Ovary (tissue), 9 donors: ENCODE data around the gene STK16. TPM values are rescaled to one million over a fixed set of nuclear protein-coding genes. Genes with fewer than 3 reads are reported as not detected.

Experiments used
- DNase-seq, 5 donors: peaks; one replicate each; pipeline ENCODE4 v3.0.0-alpha.2; 2019 to 2020
- H3K27ac ChIP-seq, 2 donors: fragments of 200-600 bp; one replicate each; pipeline versions ENCODE4 v1.5.1 to v1.8.0; 2019 to 2022
- H3K27me3 ChIP-seq: fragments of 200-600 bp; one replicate; pipeline ENCODE4 v1.8.0; 2022
- H3K36me3 ChIP-seq: fragments of 200-600 bp; sonication (generic); one replicate; pipeline ENCODE4 v1.5.1; 2019
- H3K4me1 ChIP-seq: one replicate; pipeline ENCODE4 v1.8.1; 2013; ENCODE audit warnings: mild to moderate bottlenecking, moderate library complexity; ENCODE audit not compliant: insufficient read depth
- H3K4me3 ChIP-seq: fragments of 200-600 bp; sonication (generic); one replicate; pipeline ENCODE4 v1.5.1; 2017
- H3K9me3 ChIP-seq, 2 donors: fragments of 200-600 bp in 1 of 2; sonication (generic) in 1 of 2; one replicate each; pipeline versions ENCODE4 v1.5.1 to v1.8.1; 2013 to 2019; ENCODE audit warnings: mild to moderate bottlenecking in 1 of 2, moderate library complexity in 1 of 2
- EP300 ChIP-seq: sonication (generic); formaldehyde crosslinking; IDR thresholded peaks from one replicate; pipeline ENCODE4 v1.6.1; 2017; ENCODE audit warnings: antibody characterized with exemption
- POLR2A ChIP-seq: fragments of 450-650 bp; IDR thresholded peaks from one replicate; pipeline ENCODE4 v1.6.1; 2017; ENCODE audit warnings: antibody characterized with exemption, mild to moderate bottlenecking, moderate library complexity
- WGBS, 3 donors: extraction: QIAGEN DNeasy Blood & Tissue Kit in 1 of 3; methylation state at CpG; one replicate each; pipeline versions ENCODE4 v1.1.5 to v1.1.7; 2013 to 2017; 5-methylcytosine and 5-hydroxymethylcytosine counted together
- intact Hi-C, 4 donors: fragments of 100-400 bp; cut with DNase I; formaldehyde crosslinking; loops; one replicate each; pipeline versions ENCODE4 v1.11.0 to v1.15.1; 2022 to 2023
- polyA plus RNA-seq, 2 donors: library from polyadenylated mRNA; stranded (reverse); fragments of 200-250 nt in 1 of 2; fragments of 350-450 nt in 1 of 2; fragmentation: Illumina TruSeq in 1 of 2; extraction: RNeasy Lipid Tissue Mini Kit (QIAGEN cat#74804) in 1 of 2; gene quantifications; one replicate each; pipeline ENCODE4 v1.2.3, GENCODE V29; 2013 to 2014
- total RNA-seq, 7 donors: library from RNA; depleted of rRNA in 2 of 7; stranded (reverse); fragments of >200 nt in 2 of 7; fragmentation: NEBNext Ultra II Directional in 3 of 7; extraction: Animal tissue kit (Norgen Biotek cat#: 25700) in 3 of 7; gene quantifications; one replicate each; pipeline versions ENCODE4 v1.1.0 to v1.2.4, GENCODE V29; 2016 to 2023
- TF ChIP-seq, protein P1 (sequence below), 3 donors: fragments of 450-650 bp in 2 of 3; fragments of 200-600 bp in 1 of 3; IDR thresholded peaks; one replicate each; pipeline versions ENCODE4 v1.5.1 to v1.8.0; 2016 to 2022; ENCODE audit warnings: antibody characterized with exemption in 3 of 3, mild to moderate bottlenecking in 1 of 3
- donor health status: DM: no; HTN: no; CAD: no; lungs with moderate emphysema.
- donor health status: DM: no; HTN: no; CAD: no.
- donor health status: Bipolar disorder and iron deficiency.
- donor health status: DM: yes; HTN: yes; CAD: no.
- donor health status: DM: no; HTN: no; CAD: no.
- donor health status: DM: yes; HTN: yes; CAD: no.

Gene STK16
- total and polyA plus RNA-seq, 9 donors: 12.4 to 29.4 (median 18.8) TPM

DNA sequence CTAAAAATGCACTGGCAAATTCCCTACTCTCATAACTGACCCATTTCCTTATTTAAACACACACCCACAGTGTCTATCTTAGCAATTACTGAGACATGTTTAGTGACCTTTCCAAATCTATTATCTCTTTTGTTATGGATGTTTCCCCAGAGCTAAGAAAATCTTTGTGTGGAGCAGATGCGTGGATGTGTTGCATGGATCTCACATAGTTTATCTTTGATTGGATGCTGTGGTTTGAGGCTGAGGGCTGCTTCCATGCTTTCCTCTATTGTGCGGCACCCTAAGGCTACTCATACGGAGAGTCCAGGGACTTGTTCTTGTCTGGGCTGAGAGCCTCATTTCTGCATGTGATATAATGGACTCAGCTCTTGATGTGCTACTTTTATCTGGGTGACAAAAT, 10.9 kb upstream of the STK16 start:
- Histone ChIP-seq H3K27me3 (no peaks in the 10 kb centered on the region), H3K27ac (no peak overlapping the region), H3K9me3 (no peaks in the 10 kb centered on the region), H3K4me1 (no peaks in the 10 kb centered on the region), H3K4me3 (no peak overlapping the region), H3K36me3 (no peaks in the 10 kb centered on the region)
- intact Hi-C loops: no loop called here
- no peak for DNase-seq
- TF ChIP-seq, protein P1, sequence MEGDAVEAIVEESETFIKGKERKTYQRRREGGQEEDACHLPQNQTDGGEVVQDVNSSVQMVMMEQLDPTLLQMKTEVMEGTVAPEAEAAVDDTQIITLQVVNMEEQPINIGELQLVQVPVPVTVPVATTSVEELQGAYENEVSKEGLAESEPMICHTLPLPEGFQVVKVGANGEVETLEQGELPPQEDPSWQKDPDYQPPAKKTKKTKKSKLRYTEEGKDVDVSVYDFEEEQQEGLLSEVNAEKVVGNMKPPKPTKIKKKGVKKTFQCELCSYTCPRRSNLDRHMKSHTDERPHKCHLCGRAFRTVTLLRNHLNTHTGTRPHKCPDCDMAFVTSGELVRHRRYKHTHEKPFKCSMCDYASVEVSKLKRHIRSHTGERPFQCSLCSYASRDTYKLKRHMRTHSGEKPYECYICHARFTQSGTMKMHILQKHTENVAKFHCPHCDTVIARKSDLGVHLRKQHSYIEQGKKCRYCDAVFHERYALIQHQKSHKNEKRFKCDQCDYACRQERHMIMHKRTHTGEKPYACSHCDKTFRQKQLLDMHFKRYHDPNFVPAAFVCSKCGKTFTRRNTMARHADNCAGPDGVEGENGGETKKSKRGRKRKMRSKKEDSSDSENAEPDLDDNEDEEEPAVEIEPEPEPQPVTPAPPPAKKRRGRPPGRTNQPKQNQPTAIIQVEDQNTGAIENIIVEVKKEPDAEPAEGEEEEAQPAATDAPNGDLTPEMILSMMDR (IDR thresholded peaks at IDR 0.05): no peak
- 66 to 85% (median 79%) methylated on average over 3 of the region's 3 CpGs for WGBS, 3 donors

DNA sequence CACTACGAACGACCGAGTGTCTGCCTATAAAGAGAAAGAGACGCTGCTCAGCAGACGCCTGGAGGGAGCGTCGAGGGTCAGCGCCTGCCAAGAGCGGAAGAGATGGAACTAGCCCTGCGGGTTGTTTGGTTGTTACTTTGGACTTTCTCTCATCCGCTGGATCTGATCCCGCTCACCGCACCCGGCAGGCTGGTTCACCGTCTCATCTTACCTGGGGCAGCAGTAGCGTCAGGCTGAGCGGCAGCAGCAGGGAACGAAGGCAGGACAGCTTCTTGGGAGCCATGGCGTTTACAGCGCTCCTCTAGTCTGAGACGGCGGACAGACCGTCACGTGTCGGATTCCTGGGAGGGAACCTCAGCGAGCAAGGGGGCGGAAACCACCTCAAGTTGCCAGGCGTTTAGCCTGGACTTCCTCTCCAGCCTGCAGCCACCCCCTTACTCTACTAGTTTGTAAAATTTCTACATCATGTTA, 2.0 kb upstream of the STK16 start:
- Histone ChIP-seq H3K9me3 (no peaks in the 10 kb centered on the region), H3K27me3 (no peaks in the 10 kb centered on the region), H3K36me3 (no peaks in the 10 kb centered on the region), H3K27ac (no peak overlapping the region), H3K4me1 (peaks cover 8% of the 10 kb centered on the region), H3K4me3 (peak overlapping the region; percentile 11)
- TF ChIP-seq POLR2A: no peak
- TF ChIP-seq, protein P1 (IDR thresholded peaks at IDR 0.05): no peak
- no peak for TF ChIP-seq EP300
- 29 to 48% (median 36%) methylated on average over 28 of the region's 28 CpGs for WGBS, 3 donors
- DNase-seq: peak in 3 of 5 donors; percentile 53 to 58 (median 58)
- intact Hi-C loops: loop anchor here in 1 of 4 donors (10.0 kb wide), 1 partner anchor 51 kb away; no protein-coding TSS in a partner anchor

DNA sequence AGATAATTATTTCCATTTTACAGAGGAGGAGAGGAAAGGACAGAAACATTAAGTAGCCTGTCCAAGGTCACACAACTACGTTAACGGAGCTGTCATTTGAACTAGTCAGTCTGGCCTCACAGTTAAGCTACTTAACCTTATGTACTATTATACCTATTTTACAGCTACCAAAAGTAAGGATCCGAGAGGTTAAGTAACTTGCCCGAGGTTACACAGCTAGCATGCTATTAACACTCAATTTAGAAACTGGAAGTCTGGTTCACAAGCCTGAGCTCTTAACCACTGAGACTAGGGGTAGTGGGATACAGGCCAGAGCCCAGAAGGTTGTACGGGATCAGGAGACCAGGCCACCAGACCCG, 511 bp upstream of the STK16 start:
- no peaks in the 10 kb centered on the region for H3K9me3 ChIP-seq
- 15 to 27% (median 16%) methylated on average over 6 of the region's 6 CpGs for WGBS, 3 donors
- DNase-seq: no peak
- TF ChIP-seq, protein P1 (IDR thresholded peaks at IDR 0.05): no peak
- TF ChIP-seq EP300 (no peak), POLR2A (no peak)
- H3K4me3 ChIP-seq: peak overlapping the region; percentile 82
- H3K27me3 ChIP-seq: no peaks in the 10 kb centered on the region
- H3K4me1 ChIP-seq: peaks cover 14% of the 10 kb centered on the region
- H3K27ac ChIP-seq: peak overlapping the region; percentile 72 to 85
- no peaks in the 10 kb centered on the region for H3K36me3 ChIP-seq
- intact Hi-C loops: loop anchor here in 1 of 4 donors (10.0 kb wide), 1 partner anchor 50 kb away; no protein-coding TSS in a partner anchor

- WGBS, 3 donors: 8 to 17% (median 15%) methylated on average over 10 of the region's 10 CpGs
Measured at GRCh38 chr2:219245899-219246230, 586 bp downstream of the STK16 start.

More at GRCh38 chr2:219245899-219246230, 586 bp downstream of the STK16 start:
- Histone ChIP-seq H3K27ac (peak overlapping the region; percentile 72 to 85), H3K36me3 (no peaks in the 10 kb centered on the region), H3K27me3 (no peaks in the 10 kb centered on the region), H3K9me3 (no peaks in the 10 kb centered on the region), H3K4me1 (peaks cover 21% of the 10 kb centered on the region), H3K4me3 (peak overlapping the region; percentile 82)
- DNase-seq: no peak
- intact Hi-C loops: loop anchor here in 1 of 4 donors (10.0 kb wide), 1 partner anchor 49 kb away; no protein-coding TSS in a partner anchor
- no peak for TF ChIP-seq EP300
- TF ChIP-seq, protein P1 (IDR thresholded peaks at IDR 0.05): no peak
- TF ChIP-seq POLR2A: no peak
